GM12878 (cell line): ENCODE results near the gene STK11. TPM values are rescaled to one million over a fixed set of nuclear protein-coding genes. Genes with fewer than 3 reads are reported as not detected.

ENCODE experiments used
- ATAC-seq: fragments of 200-7000 bp; cut with Tn5 transposase; 3 replicates; pipeline ENCODE4 v1.9.1; 2020; ENCODE audit warnings: mild to moderate bottlenecking, moderate library complexity
- BruUV-seq: library from RNA; stranded (reverse); fragments of 400-500 nt; replicated peaks from 2 replicates; lab custom pipeline; 2021; lab: Mats Ljungman, UMichigan
- CTCF ChIA-PET: fragments of 300-600 bp; sonication (Branson Sonifier 250); formaldehyde crosslinking; extraction: SDS; loops from one replicate; lab custom pipeline; 2021; ENCODE audit warnings: inconsistent platforms; lab: Yijun Ruan, JAX
- POLR2A ChIA-PET: fragments of 350-600 bp; formaldehyde crosslinking; extraction: SDS; loops from one replicate; lab custom pipeline; 2021; ENCODE audit warnings: inconsistent platforms; lab: Charles Lee
- RAD21 ChIA-PET: fragments of 300-600 bp; sonication (Branson Sonifier 250); formaldehyde crosslinking; loops from one replicate; lab custom pipeline; 2023; ENCODE audit warnings: antibody characterized with exemption; ENCODE audit not compliant: unreplicated experiment; lab: Charles Lee
- SMC1A ChIA-PET: fragments of 300-600 bp; sonication (Branson Sonifier 250); formaldehyde crosslinking; loops from one replicate; lab custom pipeline; 2023; ENCODE audit not compliant: unreplicated experiment, uncharacterized antibody; lab: Charles Lee
- DNase-seq: peaks from one replicate; pipeline ENCODE4 v3.0.0-alpha.2; 2011; ENCODE audit warnings: low read depth, low spot score
- FAIRE-seq: peaks from 3 replicates; lab custom pipeline; 2011; peaks lifted over from hg19 to GRCh38; lab: Jason Lieb, UNC
- H2AFZ ChIP-seq: 2 replicates; pipeline ENCODE4 v1.6.0; 2011; ENCODE audit warnings: low read depth, low read length, control low read depth; ENCODE audit not compliant: control insufficient read depth
- H3K27ac ChIP-seq: 2 replicates; pipeline ENCODE4 v1.5.1; 2011; ENCODE audit warnings: control low read depth; ENCODE audit not compliant: control insufficient read depth, insufficient read depth
- H3K27me3 ChIP-seq, 2 experiments: replicated peaks in 1 of 2; 2 replicates each; pipeline versions ENCODE4 v1.6.0 to v1.6.1; 2011; ENCODE audit warnings: low read length in 1 of 2; ENCODE audit not compliant: control insufficient read depth in 2 of 2, insufficient read depth in 2 of 2
- H3K36me3 ChIP-seq, 2 experiments: 2 replicates each; pipeline ENCODE4 v1.5.1; 2011; ENCODE audit warnings: low read length in 1 of 2; ENCODE audit not compliant: control insufficient read depth in 2 of 2, insufficient read depth in 2 of 2
- H3K4me1 ChIP-seq: 2 replicates; pipeline ENCODE4 v1.6.1; 2011; ENCODE audit warnings: mild to moderate bottlenecking, low read length, moderate library complexity, mixed read lengths; ENCODE audit not compliant: control insufficient read depth, insufficient read depth
- H3K4me2 ChIP-seq: 2 replicates; pipeline ENCODE4 v1.6.0; 2011; ENCODE audit warnings: control low read depth; ENCODE audit not compliant: control insufficient read depth, insufficient read depth
- H3K4me3 ChIP-seq: fragments of 200-600 bp; sonication (generic); 2 replicates; pipeline ENCODE4 v1.5.1; 2016
- H3K79me2 ChIP-seq: 2 replicates; pipeline ENCODE4 v1.6.0; 2011; ENCODE audit warnings: low read length; ENCODE audit not compliant: control insufficient read depth, insufficient read depth
- H3K9ac ChIP-seq: 2 replicates; pipeline ENCODE4 v1.8.0; 2011; ENCODE audit warnings: low read length, control low read depth, mixed read lengths; ENCODE audit not compliant: control insufficient read depth, insufficient read depth
- H3K9me3 ChIP-seq: replicated peaks from 3 replicates; pipeline ENCODE4 v1.5.1; 2011; ENCODE audit warnings: mild to moderate bottlenecking, low read length; ENCODE audit not compliant: control insufficient read depth, insufficient read depth
- H4K20me1 ChIP-seq: 2 replicates; pipeline ENCODE4 v1.6.0; 2011; ENCODE audit not compliant: control insufficient read depth, insufficient read depth
- E2F4 ChIP-seq: IDR thresholded peaks from 2 replicates; pipeline ENCODE4 v1.6.1; 2012; ENCODE audit warnings: low read depth, low read length, improper control_type of control experiment
- FOXM1 ChIP-seq: IDR thresholded peaks from 2 replicates; pipeline ENCODE4 v1.6.1; 2012; ENCODE audit warnings: low read depth, mild to moderate bottlenecking, inconsistent platforms, low read length, moderate library complexity
- RELB ChIP-seq: fragments of 450-650 bp; IDR thresholded peaks from 2 replicates; pipeline ENCODE4 v1.6.1; 2017; ENCODE audit warnings: low read depth, mild to moderate bottlenecking, moderate library complexity
- SIX5 ChIP-seq: IDR thresholded peaks from 2 replicates; pipeline ENCODE4 v1.6.1; 2011; ENCODE audit warnings: mild to moderate bottlenecking, low read depth, low read length, moderate library complexity; ENCODE audit not compliant: severe bottlenecking
- SRF ChIP-seq, 2 experiments: IDR thresholded peaks; 2 replicates each; pipeline ENCODE4 v1.6.1; 2011; ENCODE audit warnings: low read depth in 2 of 2, low read length in 2 of 2, mild to moderate bottlenecking in 1 of 2, moderate library complexity in 1 of 2
- WGBS: methylation state at CpG from one replicate; pipeline ENCODE4 v1.1.6; 2016; ENCODE audit warnings: low lambda C conversion rate; ENCODE audit not compliant: insufficient replicate concordance, insufficient coverage; ENCODE audit errors: missing lambda C conversion rate; 5-methylcytosine and 5-hydroxymethylcytosine counted together
- in situ Hi-C: fragments of 300-500 bp; cut with MboI; formaldehyde crosslinking; loops from 9 replicates; pipeline ENCODE4 v1.14.3; 2018; ENCODE audit warnings: mixed read lengths
- intact Hi-C: fragments of 100-400 bp; cut with micrococcal nuclease; formaldehyde crosslinking; loops from one replicate; pipeline ENCODE4 v1.14.2; 2022; ENCODE audit not compliant: unreplicated experiment
- polyA plus RNA-seq, 11 experiments: library from polyadenylated mRNA; depleted of rRNA in 4 of 11; unstranded in 6 of 11; stranded (reverse) in 5 of 11; fragments of >200 nt; fragmentation: Nextera tagmentation in 4 of 11; fragmentation: Illumina TruSeq in 1 of 11; extraction: Ambion mirVana in 4 of 11; extraction: Trizol in 1 of 11; gene quantifications; 1 replicate in 1 of 11; 2 replicates in 10 of 11; pipeline versions ENCODE4 v1.2.1 to v1.2.3, GENCODE V29; 2011 to 2016; ENCODE audit warnings: inconsistent platforms in 2 of 11, missing spikeins in 2 of 11, low read depth in 1 of 11
- total RNA-seq, 4 experiments: library from RNA; depleted of rRNA in 3 of 4; stranded (reverse); fragments of >200 nt in 3 of 4; fragmentation: Illumina TruSeq in 1 of 4; extraction: Trizol in 1 of 4; gene quantifications; 2 replicates each; pipeline versions ENCODE4 v1.2.1 to v1.2.3, GENCODE V29; 2013 to 2021
- TF ChIP-seq, protein P1 (sequence below): IDR thresholded peaks from 2 replicates; pipeline ENCODE4 v1.6.1; 2011; ENCODE audit warnings: borderline replicate concordance, low read depth, mild to moderate bottlenecking, moderate library complexity, mixed read lengths, low read length; ENCODE audit not compliant: insufficient read depth; ENCODE audit errors: extremely low read length

Gene STK11
- total and polyA plus RNA-seq, 10 of the 15 experiments (the other 5 are each of a cell fraction or from before 2014, with no cell fraction given), result 0.33 to 71.0 (median 23.8) TPM

DNA sequence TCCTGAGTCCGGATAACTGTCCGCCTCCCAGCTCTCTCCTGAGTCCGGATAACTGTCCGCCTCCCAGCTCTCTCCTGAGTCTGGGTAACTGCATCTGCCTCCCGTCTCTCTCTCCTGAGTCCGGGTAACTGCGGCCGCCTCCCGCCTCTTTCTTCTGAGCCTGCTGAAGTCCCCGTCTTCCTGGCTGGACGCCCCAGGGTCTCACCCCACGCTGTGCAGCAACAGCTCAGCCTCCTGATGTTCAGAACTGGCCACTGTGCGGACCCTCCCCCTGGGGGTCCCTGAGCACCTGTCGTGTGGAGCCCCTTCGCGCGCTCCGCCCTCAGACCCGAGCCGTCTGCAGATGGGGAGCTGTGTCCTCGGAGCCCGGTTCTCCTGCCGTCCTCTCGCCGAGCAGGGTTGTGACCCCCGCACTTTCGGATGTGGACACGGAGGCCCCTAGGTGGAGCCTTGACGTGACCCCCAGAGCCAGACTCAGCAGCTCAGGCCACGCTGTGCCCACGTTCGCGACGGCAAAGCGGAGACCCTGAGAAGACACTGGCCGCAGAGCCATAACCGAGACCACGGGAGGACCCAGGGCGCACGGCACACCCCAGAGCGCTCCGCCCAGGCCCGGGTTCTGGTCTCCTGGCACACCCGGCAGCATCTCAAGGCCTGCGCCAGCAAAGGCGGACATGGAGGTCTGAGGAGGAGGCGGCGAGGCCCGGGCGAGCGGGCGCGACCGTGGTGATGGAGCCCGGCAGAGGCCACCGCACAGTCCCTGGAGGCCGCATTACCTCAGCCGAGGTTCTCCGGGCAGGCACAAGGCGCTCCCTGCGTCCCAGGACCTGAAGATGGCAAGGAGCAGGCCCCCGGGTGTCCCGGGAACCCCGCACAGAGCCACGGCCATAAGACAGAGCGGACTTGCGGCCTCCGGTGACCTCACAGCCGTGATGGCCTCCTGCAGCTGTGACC, 47.4 kb upstream of the STK11 start:
- POLR2A ChIA-PET, result no interaction called here
- no peaks in the 10 kb centered on the region; the same call in none of the 2 replicates for H4K20me1 ChIP-seq
- no peaks in the 10 kb centered on the region for H3K27me3 ChIP-seq
- no peaks in the 10 kb centered on the region; the same call in 1 of the 2 replicates for H3K79me2 ChIP-seq
- SMC1A ChIA-PET, result no interaction called here
- H3K27ac ChIP-seq, result no peak overlapping the region
- ATAC-seq (no peak), FAIRE-seq (no peak), DNase-seq (no peak)
- no peaks in the 10 kb centered on the region for H3K9me3 ChIP-seq
- peaks cover 0 to 2% of the 10 kb centered on the region in 2 experiments; a peak in 2 of 4 replicates for H3K36me3 ChIP-seq
- intact Hi-C loops, result no loop called here
- H3K9ac ChIP-seq, result no peak overlapping the region
- H3K4me2 ChIP-seq, result no peak overlapping the region
- no peak overlapping the region for H2AFZ ChIP-seq
- no peak overlapping the region for H3K4me3 ChIP-seq
- no TSS peak for BruUV-seq
- RAD21 ChIA-PET, result no interaction called here
- WGBS, result 94% methylated on average over 60 of the region's 69 CpGs
- in situ Hi-C loops, result no loop called here
- TF ChIP-seq RELB (no peak), E2F4 (no peak), SIX5 (no peak), SRF (IDR thresholded peaks at IDR 0.05; ENCODE audit: low read depth in 2 of 2, low read length in 2 of 2) (no peak), FOXM1 (no peak)
- TF ChIP-seq, protein P1, sequence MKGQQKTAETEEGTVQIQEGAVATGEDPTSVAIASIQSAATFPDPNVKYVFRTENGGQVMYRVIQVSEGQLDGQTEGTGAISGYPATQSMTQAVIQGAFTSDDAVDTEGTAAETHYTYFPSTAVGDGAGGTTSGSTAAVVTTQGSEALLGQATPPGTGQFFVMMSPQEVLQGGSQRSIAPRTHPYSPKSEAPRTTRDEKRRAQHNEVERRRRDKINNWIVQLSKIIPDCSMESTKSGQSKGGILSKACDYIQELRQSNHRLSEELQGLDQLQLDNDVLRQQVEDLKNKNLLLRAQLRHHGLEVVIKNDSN, result no peak
- no peaks in the 10 kb centered on the region for H3K4me1 ChIP-seq
- CTCF ChIA-PET, result no interaction called here
